ENCODE results near the gene MYRIP. TPM values are rescaled to one million over a fixed set of nuclear protein-coding genes. Genes with fewer than 3 reads are reported as not detected.

The MYRIP gene
- total and polyA plus RNA-seq, 4 donors: 0.98 to 11.7 (median 6.8) TPM

DNA sequence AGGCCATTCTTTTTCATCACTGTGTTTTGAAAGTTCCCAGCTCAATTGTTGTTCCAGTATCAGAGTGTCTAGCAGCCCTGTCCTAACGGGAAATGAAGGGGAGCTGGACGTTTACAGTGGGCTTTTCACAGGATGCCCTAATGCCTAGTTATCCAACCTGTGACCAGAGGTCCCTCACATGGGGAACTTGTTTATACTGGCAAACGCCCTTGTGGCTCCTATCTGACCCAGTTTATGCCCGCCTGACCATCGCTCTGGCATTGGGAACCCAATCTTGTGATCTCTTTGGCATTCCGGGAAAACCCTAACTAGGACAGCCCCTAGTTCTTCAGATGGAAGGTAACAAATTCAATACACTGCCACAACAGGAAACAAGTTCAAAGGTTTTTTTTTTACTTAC is 14.5 kb upstream of the MYRIP start:
- TF ChIP-seq NR2F2 (IDR thresholded peaks at IDR 0.05) (no peak), GABPA (IDR thresholded peaks at IDR 0.05 in 1 of 2, conservative IDR thresholded peaks at IDR 0.05 in 1 of 2) (peak in 1 of 2 donors; percentile 18), HNF4G (IDR thresholded peaks at IDR 0.05) (no peak), FOXA2 (IDR thresholded peaks at IDR 0.05) (peak; percentile 60), JUND (IDR thresholded peaks at IDR 0.05) (peak in 1 of 2 donors; percentile 38), EGR1 (IDR thresholded peaks at IDR 0.05; ENCODE audit: low read depth in 2 of 2) (no peak), RXRA (IDR thresholded peaks at IDR 0.05) (peak; percentile 91 to 93), MAX (IDR thresholded peaks at IDR 0.05) (peak; percentile 41), YY1 (IDR thresholded peaks at IDR 0.05) (no peak), RAD21 (IDR thresholded peaks at IDR 0.05) (peak; percentile 34), ZBTB33 (IDR thresholded peaks at IDR 0.05) (peak; percentile 63), HNF4A (conservative IDR thresholded peaks at IDR 0.05) (peak; percentile 73 to 77), SP1 (IDR thresholded peaks at IDR 0.05) (peak; percentile 78), CTCF (IDR thresholded peaks at IDR 0.05; ENCODE audit: low read depth, low read length, missing input control) (no peak), FOXA1 (IDR thresholded peaks at IDR 0.05) (peak; percentile 32), TAF1 (conservative IDR thresholded peaks at IDR 0.05) (no peak)
- TF ChIP-seq, protein P1, sequence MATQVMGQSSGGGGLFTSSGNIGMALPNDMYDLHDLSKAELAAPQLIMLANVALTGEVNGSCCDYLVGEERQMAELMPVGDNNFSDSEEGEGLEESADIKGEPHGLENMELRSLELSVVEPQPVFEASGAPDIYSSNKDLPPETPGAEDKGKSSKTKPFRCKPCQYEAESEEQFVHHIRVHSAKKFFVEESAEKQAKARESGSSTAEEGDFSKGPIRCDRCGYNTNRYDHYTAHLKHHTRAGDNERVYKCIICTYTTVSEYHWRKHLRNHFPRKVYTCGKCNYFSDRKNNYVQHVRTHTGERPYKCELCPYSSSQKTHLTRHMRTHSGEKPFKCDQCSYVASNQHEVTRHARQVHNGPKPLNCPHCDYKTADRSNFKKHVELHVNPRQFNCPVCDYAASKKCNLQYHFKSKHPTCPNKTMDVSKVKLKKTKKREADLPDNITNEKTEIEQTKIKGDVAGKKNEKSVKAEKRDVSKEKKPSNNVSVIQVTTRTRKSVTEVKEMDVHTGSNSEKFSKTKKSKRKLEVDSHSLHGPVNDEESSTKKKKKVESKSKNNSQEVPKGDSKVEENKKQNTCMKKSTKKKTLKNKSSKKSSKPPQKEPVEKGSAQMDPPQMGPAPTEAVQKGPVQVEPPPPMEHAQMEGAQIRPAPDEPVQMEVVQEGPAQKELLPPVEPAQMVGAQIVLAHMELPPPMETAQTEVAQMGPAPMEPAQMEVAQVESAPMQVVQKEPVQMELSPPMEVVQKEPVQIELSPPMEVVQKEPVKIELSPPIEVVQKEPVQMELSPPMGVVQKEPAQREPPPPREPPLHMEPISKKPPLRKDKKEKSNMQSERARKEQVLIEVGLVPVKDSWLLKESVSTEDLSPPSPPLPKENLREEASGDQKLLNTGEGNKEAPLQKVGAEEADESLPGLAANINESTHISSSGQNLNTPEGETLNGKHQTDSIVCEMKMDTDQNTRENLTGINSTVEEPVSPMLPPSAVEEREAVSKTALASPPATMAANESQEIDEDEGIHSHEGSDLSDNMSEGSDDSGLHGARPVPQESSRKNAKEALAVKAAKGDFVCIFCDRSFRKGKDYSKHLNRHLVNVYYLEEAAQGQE (IDR thresholded peaks at IDR 0.05): no peak
- TF ChIP-seq, protein P2, sequence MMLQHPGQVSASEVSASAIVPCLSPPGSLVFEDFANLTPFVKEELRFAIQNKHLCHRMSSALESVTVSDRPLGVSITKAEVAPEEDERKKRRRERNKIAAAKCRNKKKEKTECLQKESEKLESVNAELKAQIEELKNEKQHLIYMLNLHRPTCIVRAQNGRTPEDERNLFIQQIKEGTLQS (IDR thresholded peaks at IDR 0.05): no peak
- Histone ChIP-seq H3K27ac (ENCODE audit: low read depth in 1 of 2, low read length in 2 of 2) (peak overlapping the region; percentile 36 to 51), H3K27me3 (ENCODE audit: control insufficient read depth in 4 of 4, insufficient read depth in 4 of 4, low read length in 3 of 4) (no peaks in the 10 kb centered on the region), H3K9me3 (ENCODE audit: control insufficient read depth in 4 of 4, low read length in 3 of 4) (no peaks in the 10 kb centered on the region), H3K36me3 (ENCODE audit: control insufficient read depth in 4 of 4, insufficient read depth in 3 of 4, low read depth in 1 of 4, low read length in 3 of 4) (no peaks in the 10 kb centered on the region), H3K4me1 (ENCODE audit: control insufficient read depth in 4 of 4, insufficient read depth in 4 of 4, low read length in 3 of 4) (peaks cover 2 to 14% (median 5%) of the 10 kb centered on the region in 4 donors), H3K4me3 (ENCODE audit: low read depth in 1 of 3, low read length in 3 of 3) (no peak overlapping the region), H3K9ac (ENCODE audit: low read depth in 1 of 2, low read length in 2 of 2) (no peak overlapping the region)
- WGBS: 32% methylated on average over 6 of the region's 6 CpGs
- DNase-seq (ENCODE audit: low spot score): no peak

Measured in liver (tissue), 9 donors.